Raji (cell line): Measurements from ENCODE around the gene PLCD3.

Experiments used
- POLR2A ChIP-seq: IDR thresholded peaks from 2 replicates; pipeline ENCODE4 v1.6.1; 2011; ENCODE audit warnings: low read depth, low read length, control low read depth; ENCODE audit not compliant: insufficient read depth

PLCD3 gene

DNA sequence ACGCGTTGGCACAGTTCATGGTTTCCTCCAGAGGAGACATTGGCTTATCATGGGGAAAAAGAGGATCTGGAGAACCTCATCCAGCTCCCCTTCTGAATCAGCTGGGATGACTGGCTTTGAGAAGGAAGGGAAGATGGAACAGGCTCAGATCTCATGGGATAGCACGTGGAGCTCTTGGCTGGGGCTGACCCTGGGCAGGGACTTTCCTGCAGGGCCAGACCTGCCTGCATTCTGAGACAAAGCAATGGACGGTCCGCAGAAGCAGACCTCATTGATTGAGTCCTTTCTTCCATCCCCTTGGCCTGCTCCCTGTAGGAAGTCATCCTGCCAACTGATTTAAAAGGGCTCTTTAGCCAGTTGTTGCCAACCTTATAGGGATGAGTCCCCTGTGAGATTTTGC, 26.2 kb downstream of the PLCD3 start:
- TF ChIP-seq POLR2A = no peak

GRCh38 chr17:45104907-45105624, 27.2 kb downstream of the PLCD3 start:
- TF ChIP-seq POLR2A = no peak

DNA sequence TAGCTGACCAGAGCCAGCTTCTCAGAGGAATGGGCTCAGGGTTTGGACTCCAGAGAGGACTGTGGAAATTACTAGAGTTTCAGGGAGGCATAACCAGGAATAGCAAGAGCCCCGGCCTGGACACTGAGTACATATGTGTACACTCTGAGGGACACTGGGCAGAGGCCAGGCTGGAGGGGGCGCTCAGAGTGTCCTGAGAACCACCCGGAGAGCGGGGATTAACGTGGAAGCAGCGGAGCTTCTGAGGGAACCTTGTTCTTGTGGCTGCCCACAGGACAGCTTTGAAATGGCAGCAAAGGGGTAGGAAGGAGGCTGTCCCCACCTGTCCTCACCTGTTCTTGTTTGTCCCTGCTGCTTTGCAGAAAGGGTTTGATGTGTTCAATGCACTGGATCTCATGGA, 27.8 kb downstream of the PLCD3 start:
- TF ChIP-seq POLR2A = no peak

- no peak for TF ChIP-seq POLR2A
Measured at GRCh38 chr17:45104029-45104428, 28.3 kb downstream of the PLCD3 start.

DNA sequence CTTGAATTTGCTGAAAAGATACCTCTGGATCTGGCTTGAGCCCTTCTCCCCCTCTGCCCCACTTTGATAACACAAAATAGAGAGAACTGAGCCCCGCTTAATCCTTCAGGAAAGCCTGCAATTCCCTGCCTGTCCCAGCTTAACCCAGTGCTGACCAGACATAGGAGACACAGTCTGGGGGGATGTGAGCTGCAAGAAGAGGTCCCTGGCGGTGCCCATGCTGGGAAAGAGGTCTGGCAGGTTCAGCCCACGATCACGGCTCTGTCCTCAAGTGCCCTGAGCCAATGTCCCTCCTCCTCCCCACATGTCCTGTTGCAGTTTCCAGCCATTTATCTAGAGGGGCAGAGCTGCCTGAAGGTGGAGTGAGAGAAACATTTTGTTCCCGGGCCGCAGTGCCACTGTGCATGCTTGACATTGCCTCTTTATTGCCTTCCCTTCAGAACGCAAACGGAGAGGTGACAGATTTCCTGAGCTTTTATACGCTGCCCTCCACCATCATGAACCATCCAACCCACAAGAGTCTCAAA, 29.0 kb downstream of the PLCD3 start:
- TF ChIP-seq POLR2A = no peak

- TF ChIP-seq POLR2A = no peak
Measured at GRCh38 chr17:45102856-45103255, 29.5 kb downstream of the PLCD3 start.

DNA sequence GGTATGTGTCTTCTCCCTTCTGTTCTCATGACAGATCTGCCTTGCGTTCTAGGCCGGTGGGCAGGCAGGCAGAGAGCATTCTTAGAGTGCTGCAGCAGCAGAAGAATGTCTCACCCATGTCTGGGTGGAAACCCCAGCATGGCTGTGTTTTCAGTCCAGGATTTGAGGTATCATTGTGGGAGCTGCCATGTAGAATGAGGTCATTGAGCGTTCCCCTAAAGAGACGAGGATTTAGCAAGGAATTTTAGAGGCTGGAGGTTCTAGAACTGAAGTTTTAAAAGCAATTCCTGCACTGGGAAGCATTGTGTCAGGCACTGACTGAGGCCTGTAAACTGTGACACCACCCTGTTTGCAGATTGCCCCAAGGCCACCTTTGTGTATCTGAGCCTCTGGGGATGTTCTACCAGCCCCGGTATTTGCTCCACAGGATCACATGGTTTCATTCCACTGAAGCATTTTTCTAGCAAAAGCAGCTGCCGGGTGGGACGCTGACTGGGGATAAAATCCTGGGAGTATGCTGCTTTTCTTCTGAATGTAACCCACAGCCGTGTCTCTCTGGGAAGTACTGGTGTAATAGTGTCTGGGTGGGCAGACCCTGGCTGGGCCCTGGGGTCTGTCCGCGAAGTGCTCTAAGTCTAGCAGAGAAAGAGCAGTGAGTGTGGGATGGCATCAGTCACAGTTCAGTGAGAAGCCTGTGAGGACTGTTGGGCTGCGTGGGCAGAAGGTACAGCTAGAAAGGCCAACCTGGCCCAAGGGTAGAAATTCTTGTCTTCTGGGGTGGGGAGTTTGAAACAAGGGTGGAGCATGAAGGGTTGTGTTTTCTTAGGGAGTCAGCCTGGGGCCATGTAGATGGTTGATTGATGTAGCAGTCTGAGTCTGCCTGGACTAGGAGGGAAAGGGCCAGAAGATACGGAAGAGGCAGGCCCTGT, 30.2 kb downstream of the PLCD3 start:
- TF ChIP-seq POLR2A = no peak

DNA sequence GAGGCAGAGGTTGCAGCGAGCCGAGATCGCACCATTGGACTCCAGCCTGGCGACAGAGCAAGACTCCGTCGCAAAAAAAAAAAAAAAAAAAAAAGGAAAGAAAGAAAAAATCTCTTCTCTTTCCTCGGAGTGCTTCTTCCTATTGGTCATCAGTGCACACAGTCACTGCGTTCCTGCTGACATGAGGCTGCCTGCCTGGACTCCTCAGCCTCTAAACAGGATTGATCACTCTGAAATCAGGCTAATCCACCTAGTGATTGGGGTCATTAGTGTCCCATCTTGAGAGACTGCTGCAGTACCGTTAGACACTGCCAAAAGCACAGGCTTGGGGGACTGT, 30.8 kb downstream of the PLCD3 start:
- TF ChIP-seq POLR2A = no peak

DNA sequence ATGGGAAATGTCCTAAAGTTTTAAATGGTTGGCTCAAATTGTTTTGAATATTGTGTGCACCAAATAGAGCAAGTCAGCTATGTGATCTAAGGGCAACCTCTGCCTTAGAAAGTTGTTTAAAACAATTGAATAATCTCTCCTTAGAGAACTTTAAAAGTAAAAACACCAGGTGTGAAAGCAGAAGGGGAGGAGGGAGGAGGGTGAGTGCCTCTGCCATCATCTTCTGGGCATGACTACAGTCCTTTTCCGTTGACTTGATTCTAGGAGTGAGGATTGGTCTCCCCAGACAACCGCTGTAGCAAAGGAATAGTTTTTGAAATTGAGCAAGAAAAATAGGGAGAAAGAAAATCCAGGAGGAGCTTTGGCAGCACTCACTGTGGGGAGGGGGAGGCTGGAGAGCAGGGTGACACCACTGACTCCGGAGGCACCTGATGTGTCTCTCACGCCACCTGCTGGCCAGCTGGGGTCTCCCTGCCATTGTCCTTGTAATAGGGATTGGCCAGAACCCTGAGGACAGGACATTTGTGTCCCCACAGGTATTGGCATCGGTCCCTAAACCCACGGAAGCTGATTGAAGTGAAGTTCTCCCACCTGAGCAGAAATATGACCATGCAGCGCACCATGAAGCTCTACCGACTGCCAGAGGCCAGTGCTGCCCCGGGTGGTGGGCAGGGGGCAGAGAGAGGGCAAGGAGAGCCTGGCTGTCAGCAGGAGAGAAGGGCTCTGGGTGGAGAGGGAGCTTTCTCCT, 33.3 kb downstream of the PLCD3 start:
- no peak for TF ChIP-seq POLR2A

DNA sequence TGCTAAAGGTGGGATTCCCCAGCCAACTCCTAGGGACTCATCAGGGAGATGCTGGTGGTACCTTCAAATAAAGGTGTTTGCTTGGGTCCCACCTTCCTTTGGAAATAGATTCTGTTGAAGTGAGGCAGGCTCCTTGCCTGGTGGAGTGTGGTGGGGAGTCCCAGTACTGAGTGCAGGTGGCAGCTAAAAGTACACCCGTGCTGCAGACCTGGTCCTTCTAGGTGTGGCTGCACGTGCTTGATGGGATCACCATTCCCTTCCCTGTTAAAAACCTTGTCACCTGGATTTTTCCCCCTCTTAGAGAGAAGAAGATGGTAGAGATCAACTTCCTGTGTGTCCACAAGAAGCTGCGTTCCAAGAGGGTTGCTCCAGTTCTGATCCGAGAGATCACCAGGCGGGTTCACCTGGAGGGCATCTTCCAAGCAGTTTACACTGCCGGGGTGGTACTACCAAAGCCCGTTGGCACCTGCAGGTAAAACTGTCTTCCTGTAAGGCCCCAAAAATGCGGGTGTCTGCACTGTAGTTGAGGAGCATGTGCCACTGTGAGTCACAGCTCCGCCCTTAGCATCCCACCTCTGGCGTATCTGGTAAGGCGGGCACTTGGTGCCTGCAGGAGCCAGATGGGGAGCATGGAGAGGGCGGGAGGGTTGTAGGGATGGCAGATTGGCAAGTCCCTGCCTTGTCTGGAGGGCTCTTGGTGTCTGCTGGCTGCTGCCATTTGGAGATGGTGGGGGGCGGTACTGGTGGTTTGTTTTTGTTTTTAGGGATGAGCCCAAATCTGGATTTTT, 34.0 kb downstream of the PLCD3 start:
- TF ChIP-seq POLR2A = no peak

GRCh38 chr17:45096926-45097325, 35.4 kb downstream of the PLCD3 start:
- TF ChIP-seq POLR2A = no peak

DNA sequence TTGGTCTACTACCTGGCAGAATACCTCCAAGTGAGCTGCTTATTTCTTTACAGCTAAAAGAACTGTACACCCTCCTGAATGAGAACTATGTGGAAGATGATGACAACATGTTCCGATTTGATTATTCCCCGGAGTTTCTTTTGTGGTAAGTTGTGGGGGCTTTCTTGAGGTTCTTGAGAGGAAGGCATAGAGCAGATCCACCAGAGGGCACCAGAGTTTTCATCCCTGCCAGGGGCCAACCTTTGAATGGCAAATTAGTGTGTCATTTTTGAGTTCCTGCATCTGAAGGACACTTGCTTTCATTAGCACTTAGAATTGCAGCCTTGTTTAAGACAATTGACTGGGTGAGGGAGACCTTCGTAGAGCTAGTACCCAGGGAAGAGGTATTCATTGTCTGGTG, 36.2 kb downstream of the PLCD3 start:
- TF ChIP-seq POLR2A = no peak

DNA sequence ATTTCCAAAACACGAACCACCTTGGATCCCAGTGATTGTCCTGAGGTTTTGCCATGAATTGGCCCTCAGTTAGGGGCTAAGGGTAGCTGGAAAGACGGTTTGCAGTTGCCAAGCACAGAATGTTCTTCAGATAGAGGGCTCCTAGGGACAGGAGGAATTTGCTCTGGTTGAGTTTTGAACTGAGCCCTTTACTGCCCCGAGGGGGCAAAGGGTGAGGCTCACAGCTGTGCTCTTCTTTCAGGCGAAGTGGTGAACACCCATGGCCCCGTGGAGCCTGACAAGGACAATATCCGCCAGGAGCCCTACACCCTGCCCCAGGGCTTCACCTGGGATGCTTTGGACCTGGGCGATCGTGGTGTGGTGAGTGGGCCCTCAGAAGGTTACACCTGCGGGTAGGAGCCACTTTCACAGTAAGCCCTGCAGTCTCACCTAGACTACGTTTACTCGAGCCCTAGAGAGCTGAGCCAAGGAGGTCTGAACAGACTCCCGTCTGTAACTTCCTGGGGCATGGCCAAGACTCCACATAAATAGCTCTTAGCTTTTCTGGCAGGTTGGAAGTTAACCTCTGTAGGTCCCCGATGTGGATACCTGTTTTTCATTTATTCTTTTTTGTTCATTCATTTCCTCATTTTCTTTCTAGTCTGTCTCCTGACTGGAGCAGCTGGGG, 38.7 kb downstream of the PLCD3 start:
- TF ChIP-seq POLR2A = no peak

DNA sequence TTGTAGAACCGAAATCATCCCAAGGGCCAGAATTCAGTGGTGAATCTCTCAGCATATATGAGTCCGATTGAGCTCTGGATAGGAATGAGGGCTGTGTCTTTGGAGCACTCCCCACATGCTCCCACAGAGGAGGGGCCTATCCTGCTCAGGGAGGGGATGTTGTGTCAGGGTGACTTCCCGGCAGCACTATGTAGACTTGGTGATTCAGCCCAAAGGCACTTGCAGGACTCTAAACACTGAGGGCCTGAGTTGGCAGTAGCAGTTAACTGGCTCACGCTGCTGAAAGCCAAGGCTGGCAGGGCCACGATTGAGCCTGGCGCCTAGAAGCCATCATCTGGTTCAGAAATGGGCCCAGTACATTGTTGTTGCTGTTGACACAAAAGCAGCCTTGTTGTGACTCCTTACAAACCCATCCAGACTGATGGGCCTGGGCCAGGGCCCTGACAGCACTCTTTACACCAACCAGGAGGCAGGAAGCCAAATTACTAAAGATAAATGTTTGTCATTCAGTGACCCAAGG, 39.3 kb downstream of the PLCD3 start:
- TF ChIP-seq POLR2A = no peak
